Esophagus muscularis mucosa (tissue), 4 donors: ENCODE results near the gene MORN3.

Experiments used
- EP300 ChIP-seq: sonication (generic); formaldehyde crosslinking; IDR thresholded peaks from one replicate; pipeline ENCODE4 v1.6.1; 2017; ENCODE audit warnings: antibody characterized with exemption
- POLR2A ChIP-seq: fragments of 450-650 bp; IDR thresholded peaks from one replicate; pipeline ENCODE4 v1.6.1; 2017; ENCODE audit warnings: antibody characterized with exemption, moderate library complexity, mild to moderate bottlenecking, low read depth
- TF ChIP-seq, protein P1 (sequence below), 3 experiments: fragments of 200-600 bp in 2 of 3; fragments of 450-650 bp in 1 of 3; sonication (generic) in 2 of 3; IDR thresholded peaks; one replicate each; pipeline ENCODE4 v1.5.1; 2017 to 2019; ENCODE audit warnings: antibody characterized with exemption in 3 of 3, mild to moderate bottlenecking in 2 of 3, moderate library complexity in 1 of 3

DNA sequence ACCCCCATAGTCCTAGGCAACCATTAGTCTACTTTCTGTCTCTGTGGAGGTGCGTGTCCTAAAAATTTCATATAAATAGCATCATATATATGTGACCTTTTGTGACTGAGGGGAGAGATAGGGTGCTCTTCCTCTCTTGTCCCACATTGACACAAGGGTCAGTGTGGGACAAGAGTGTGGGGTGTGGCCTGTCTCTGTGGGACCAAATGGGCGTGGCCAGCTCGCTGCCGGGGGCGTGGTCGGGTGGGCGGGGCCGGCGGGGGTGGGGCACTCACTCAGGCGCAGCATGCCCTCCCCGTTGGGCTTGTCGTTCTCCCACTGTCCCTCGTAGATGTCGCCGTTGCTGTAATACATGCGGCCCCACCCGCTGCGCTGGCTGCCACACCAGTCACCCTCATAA, 15.5 kb downstream of the MORN3 start:
- TF ChIP-seq, protein P1, sequence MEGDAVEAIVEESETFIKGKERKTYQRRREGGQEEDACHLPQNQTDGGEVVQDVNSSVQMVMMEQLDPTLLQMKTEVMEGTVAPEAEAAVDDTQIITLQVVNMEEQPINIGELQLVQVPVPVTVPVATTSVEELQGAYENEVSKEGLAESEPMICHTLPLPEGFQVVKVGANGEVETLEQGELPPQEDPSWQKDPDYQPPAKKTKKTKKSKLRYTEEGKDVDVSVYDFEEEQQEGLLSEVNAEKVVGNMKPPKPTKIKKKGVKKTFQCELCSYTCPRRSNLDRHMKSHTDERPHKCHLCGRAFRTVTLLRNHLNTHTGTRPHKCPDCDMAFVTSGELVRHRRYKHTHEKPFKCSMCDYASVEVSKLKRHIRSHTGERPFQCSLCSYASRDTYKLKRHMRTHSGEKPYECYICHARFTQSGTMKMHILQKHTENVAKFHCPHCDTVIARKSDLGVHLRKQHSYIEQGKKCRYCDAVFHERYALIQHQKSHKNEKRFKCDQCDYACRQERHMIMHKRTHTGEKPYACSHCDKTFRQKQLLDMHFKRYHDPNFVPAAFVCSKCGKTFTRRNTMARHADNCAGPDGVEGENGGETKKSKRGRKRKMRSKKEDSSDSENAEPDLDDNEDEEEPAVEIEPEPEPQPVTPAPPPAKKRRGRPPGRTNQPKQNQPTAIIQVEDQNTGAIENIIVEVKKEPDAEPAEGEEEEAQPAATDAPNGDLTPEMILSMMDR (IDR thresholded peaks at IDR 0.05), result no peak
- no peak for TF ChIP-seq EP300
- no peak for TF ChIP-seq POLR2A
